ENCODE results near the gene TAC4.

Gene TAC4

GRCh38 chr17:49853470-49854015 lies 5.7 kb upstream of the TAC4 start:
- Mint-ChIP-seq H3K36me3 (ENCODE audit: low read depth) (no peaks in the 10 kb centered on the region), H3K4me3 (peak overlapping the region in 2 of 3 experiments; percentile 15 to 28), H3K4me1 (peaks cover 4% of the 10 kb centered on the region), H3K27ac (no peak overlapping the region), H3K9me3 (no peaks in the 10 kb centered on the region), H3K27me3 (ENCODE audit: low read depth) (peaks cover 67% of the 10 kb centered on the region)
- TF ChIP-seq CTCF (IDR thresholded peaks at IDR 0.05; ENCODE audit: unreplicated experiment in 3 of 3): no peak

- no peak overlapping the region for H3K27ac Mint-ChIP-seq
- peak overlapping the region; percentile 75 to 81 (median 77) for H3K4me3 Mint-ChIP-seq
- peaks cover 4% of the 10 kb centered on the region for H3K4me1 Mint-ChIP-seq
- peaks cover 75% of the 10 kb centered on the region for H3K27me3 Mint-ChIP-seq (ENCODE audit: low read depth)
- H3K36me3 Mint-ChIP-seq (ENCODE audit: low read depth): no peaks in the 10 kb centered on the region
- peak; percentile 53 to 67 (median 58) for TF ChIP-seq CTCF (IDR thresholded peaks at IDR 0.05; ENCODE audit: unreplicated experiment in 3 of 3)
- no peaks in the 10 kb centered on the region for H3K9me3 Mint-ChIP-seq
These were observed 3.8 kb upstream of the TAC4 start for GRCh38 chr17:49851387-49852291.

- no peaks in the 10 kb centered on the region for H3K36me3 Mint-ChIP-seq (ENCODE audit: low read depth)
- H3K4me1 Mint-ChIP-seq: peaks cover 4% of the 10 kb centered on the region
- no peak for TF ChIP-seq CTCF (IDR thresholded peaks at IDR 0.05; ENCODE audit: unreplicated experiment in 3 of 3)
- peaks cover 74% of the 10 kb centered on the region for H3K27me3 Mint-ChIP-seq (ENCODE audit: low read depth)
- H3K27ac Mint-ChIP-seq: peak overlapping the region in 1 of 3 experiments; percentile 29
- no peaks in the 10 kb centered on the region for H3K9me3 Mint-ChIP-seq
- H3K4me3 Mint-ChIP-seq: peak overlapping the region; percentile 83 to 86 (median 84)
These were observed 3.0 kb upstream of the TAC4 start for GRCh38 chr17:49850772-49851386.

- TF ChIP-seq CTCF (IDR thresholded peaks at IDR 0.05; ENCODE audit: unreplicated experiment in 3 of 3): no peak
- H3K27me3 Mint-ChIP-seq (ENCODE audit: low read depth): peaks cover 68% of the 10 kb centered on the region
- H3K9me3 Mint-ChIP-seq: no peaks in the 10 kb centered on the region
- H3K4me3 Mint-ChIP-seq: peak overlapping the region; percentile 83 to 86 (median 84)
- no peaks in the 10 kb centered on the region for H3K36me3 Mint-ChIP-seq (ENCODE audit: low read depth)
- peaks cover 11% of the 10 kb centered on the region for H3K4me1 Mint-ChIP-seq
- H3K27ac Mint-ChIP-seq: no peak overlapping the region
These were observed 2.3 kb upstream of the TAC4 start for GRCh38 chr17:49850218-49850610.

- peaks cover 55% of the 10 kb centered on the region for H3K27me3 Mint-ChIP-seq (ENCODE audit: low read depth)
- H3K4me1 Mint-ChIP-seq: peaks cover 13% of the 10 kb centered on the region
- H3K36me3 Mint-ChIP-seq (ENCODE audit: low read depth): no peaks in the 10 kb centered on the region
- H3K9me3 Mint-ChIP-seq: no peaks in the 10 kb centered on the region
- no peak overlapping the region for H3K4me3 Mint-ChIP-seq
- no peak for TF ChIP-seq CTCF (IDR thresholded peaks at IDR 0.05; ENCODE audit: unreplicated experiment in 3 of 3)
- no peak overlapping the region for H3K27ac Mint-ChIP-seq
These were observed 870 bp upstream of the TAC4 start for GRCh38 chr17:49848739-49849138.
